GM18868 (cell line): ENCODE data around the gene TBX10.

Source experiments
- ATAC-seq: cut with Tn5 transposase; IDR thresholded peaks from one replicate; pipeline ENCODE4 v1.9.1; 2021; ENCODE audit warnings: mild to moderate bottlenecking, moderate library complexity; ENCODE audit not compliant: unreplicated experiment

The TBX10 gene

DNA sequence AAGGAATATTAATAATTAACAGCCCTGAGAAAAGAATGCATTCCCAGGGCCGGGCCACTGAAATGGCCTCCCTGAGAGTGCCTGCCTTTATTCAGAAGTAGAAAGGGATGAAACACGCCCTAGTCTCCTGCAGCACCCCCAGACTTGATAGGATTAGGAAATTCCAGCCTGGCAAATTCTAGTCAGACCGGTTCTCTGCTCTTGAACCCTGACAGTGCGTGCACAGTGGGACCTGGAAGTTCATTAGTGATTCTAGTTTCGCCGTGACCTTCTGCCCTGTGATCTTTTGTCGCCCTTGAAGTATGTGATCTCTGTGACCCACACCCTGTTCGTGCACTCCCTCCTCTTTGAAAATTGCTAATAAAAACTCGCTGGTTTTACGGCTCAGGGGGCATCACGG lies 58.1 kb downstream of the TBX10 start:
- no peak for ATAC-seq
